Stimulated activated CD4-positive, alpha-beta T cell treated with anti-CD3 and anti-CD28 coated beads, Interleukin-12 subunit alpha, Interleukin-12 subunit beta, amount 100 ng/mL, for 48 hours (primary cell): ENCODE measurements around the gene SLC38A3.
"Not testable (repeated sequence)": the region's sequence is repeated elsewhere in the genome, so short reads cannot be mapped to it uniquely, and the experiment has no call there.

Experiments used
- DNase-seq, 3 donors: peaks; one replicate each; pipeline ENCODE4 v3.0.0-alpha.2; 2020; ENCODE audit warnings: low read depth in 2 of 3, low spot score in 1 of 3

Gene SLC38A3

GRCh38 chr3:50208677-50209344 is 3.7 kb downstream of the SLC38A3 start:
- DNase-seq: no peak

DNA sequence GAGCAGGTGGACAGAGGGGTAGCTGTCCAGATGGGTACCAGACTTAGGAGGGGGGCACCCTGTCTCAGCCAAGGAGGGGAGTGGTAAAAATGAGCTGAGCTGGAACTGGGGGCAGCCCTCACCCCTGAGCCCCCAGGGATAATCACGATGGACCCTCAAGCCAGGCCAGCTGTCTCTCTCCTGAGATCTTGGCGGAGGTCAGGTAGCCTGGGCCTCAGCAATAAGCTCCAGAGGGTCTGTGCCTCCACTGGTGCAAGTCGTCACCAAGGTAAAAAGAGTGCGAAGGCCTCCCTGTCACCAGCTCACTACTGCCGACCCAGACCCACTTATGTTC is 5.1 kb downstream of the SLC38A3 start:
- no peak for DNase-seq

- DNase-seq: no peak
Measured at GRCh38 chr3:50210510-50211367, 5.7 kb downstream of the SLC38A3 start.

- not testable (repeated sequence) for DNase-seq
Measured at GRCh38 chr3:50211368-50211717, 6.3 kb downstream of the SLC38A3 start.

GRCh38 chr3:50211930-50212329 is 6.9 kb downstream of the SLC38A3 start:
- DNase-seq: peak in 2 of 3 donors; percentile 31 to 36

DNA sequence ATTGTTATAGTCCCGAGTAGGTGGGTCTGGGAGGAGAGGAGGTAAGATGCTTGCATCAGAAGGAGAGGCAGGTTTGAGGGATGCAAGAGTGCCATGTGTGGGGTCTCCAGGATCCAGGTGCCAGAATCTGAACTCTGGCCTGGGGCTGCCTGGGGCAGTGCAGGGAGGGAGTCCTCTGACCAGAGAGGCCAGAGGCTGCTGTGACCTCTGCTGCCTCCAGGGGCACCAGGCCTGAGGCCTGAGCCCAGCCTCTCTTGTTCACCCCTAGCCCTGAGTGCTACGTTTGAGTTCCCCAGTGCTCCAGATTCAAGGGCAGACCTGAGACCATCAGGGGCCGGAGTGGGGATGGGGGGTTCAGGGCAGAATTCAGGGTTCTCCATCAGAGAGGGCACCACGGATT is 7.4 kb downstream of the SLC38A3 start:
- DNase-seq: no peak

- DNase-seq: no peak
Measured at GRCh38 chr3:50212971-50213370, 7.9 kb downstream of the SLC38A3 start.

GRCh38 chr3:50213373-50213772 is 8.3 kb downstream of the SLC38A3 start:
- DNase-seq: no peak

DNA sequence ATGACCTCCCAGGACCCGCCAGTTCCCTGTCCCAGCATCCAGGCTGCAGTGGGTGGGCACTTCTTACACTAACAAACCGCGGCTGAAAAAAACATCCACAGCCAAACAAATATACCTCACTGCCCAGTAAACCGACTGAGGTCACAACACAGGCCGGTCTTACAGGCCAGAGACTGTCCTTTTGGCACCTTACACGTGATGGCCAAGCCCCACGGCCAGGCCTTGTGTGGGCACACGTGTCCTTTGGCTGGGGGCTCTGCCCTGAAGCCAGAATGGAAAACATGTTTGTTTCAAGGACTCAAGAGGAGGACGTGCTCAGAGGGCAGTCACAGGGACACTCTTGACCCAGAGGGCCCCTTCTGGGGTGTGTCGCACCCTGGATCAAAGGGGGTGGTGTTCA is 9.8 kb downstream of the SLC38A3 start:
- no peak for DNase-seq

DNA sequence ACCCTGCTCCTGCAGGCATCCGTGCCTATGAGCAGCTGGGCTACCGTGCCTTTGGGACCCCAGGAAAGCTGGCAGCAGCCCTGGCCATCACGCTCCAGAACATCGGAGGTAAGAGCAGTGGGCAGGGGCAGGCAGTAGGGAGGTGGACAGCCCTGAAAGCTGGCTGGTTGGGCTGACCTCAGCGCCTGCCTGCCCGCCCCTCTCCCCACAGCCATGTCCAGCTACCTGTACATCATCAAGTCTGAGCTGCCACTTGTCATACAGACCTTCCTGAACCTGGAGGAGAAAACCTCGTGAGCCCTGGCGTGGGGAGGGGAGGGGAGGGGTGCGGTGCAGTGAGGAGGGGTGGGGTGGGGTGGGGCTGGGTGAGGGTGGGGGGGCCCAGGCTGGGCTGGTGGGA is 10.5 kb downstream of the SLC38A3 start:
- DNase-seq: no peak

- no peak for DNase-seq
Measured at GRCh38 chr3:50217681-50218080, 12.6 kb downstream of the SLC38A3 start.

- no peak for DNase-seq
Measured at GRCh38 chr3:50218448-50218847, 13.4 kb downstream of the SLC38A3 start.

GRCh38 chr3:50219285-50219684 is 14.2 kb downstream of the SLC38A3 start:
- DNase-seq: no peak

DNA sequence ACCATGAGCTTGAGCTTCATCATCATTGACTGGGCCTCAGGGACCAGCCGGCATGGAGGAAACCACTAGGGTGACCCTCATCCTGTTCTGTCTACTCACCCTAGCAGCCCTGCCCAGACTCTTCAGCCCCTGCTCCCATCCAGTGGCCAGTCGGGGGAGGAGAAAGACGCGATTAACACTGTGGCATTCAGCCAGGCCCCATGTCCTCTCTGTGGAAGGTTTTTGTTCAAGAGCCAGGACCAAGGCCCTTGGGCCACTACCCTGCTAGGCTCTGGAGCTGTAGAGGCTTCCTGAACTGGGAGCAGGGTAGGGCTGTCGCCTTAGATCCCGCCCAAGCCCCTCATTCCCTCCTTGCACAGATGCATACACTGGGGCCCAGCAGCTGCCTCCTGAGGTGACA is 15.0 kb downstream of the SLC38A3 start:
- no peak for DNase-seq

GRCh38 chr3:50221051-50221410 is 16.0 kb downstream of the SLC38A3 start:
- no peak for DNase-seq

DNA sequence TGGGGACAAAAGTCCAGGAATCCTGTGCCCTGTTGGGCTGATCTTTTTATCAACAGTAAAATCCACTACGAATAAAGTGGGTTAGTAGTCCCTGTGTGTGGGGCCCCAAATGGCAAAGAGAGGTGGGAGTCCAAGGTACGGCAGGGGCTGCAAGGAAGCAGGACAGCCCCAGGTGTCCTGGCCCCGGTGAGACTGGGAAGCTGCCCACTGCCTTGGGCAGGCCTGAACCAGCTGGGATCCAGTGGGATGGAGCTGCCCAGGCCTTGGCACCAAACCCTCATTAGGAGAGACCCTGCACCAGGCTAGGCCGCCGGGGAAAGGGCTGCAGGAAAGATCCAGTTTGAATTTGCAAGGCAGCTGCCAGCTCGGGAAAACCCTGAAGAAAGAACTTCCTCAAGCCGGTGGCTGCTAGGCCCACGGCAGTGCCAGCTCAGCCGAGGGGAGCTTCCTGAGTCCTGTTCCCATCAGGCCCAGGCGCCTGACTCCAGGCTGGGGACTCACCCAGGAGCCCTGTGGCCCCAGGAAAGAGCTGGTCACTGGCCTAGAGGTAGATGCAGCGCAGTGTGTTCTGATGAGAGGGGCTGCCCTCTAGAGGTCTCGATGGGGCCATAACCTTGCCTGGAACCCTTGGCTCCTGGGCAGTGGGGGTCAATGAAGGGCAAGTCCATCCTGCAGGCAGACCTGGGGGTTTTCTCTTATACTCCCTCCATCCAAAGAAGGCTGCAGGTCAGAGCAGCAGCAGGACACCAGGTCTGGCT is 16.5 kb downstream of the SLC38A3 start:
- no peak for DNase-seq

- DNase-seq: no peak
Measured at GRCh38 chr3:50222169-50222528, 17.1 kb downstream of the SLC38A3 start.

DNA sequence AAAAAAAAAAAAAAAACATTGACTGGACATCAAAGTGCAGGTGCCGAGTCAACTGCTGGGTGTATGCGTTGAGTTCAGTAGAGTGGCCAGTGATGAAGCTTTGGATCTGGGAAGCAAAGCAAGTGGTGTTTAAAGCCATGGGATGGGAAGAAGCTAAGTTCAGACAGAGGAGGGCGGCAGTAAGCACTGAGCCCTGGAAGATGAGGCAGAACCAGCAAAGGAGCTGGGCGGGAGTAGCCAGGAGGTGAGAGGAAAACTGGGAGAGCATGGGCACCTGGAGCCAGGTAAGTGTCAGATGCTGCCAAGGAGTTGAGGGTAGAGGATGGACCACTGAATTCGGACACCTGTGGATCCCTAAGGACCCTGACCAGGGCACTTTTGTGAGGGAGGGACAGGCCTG is 19.6 kb downstream of the SLC38A3 start:
- DNase-seq: no peak

DNA sequence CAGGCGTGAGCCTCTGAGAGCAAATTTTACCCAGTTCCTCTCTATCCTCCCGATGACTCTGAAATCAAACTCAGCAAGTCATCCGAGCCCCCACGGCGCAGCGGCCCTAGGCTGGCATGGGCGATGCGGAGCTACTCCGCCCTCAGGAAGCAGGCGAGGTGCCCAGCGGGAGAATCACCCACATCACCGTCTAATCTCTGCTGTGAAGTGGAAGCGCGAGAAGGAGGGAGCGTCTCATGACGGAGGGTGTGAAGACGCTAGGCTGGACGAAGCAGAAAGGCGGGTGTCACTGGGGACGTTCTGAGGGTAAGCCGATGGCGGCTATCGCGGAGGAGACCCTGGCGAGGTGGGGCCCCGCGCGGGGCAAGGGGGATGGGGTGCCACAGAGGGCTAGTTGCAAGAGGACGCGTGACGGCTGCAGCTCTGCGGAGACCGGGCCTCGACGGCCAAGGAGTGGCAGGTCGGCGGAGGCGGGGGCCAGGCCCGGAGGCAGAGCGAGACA is 21.9 kb downstream of the SLC38A3 start:
- peak in 1 of 3 donors; percentile 30 for DNase-seq

DNA sequence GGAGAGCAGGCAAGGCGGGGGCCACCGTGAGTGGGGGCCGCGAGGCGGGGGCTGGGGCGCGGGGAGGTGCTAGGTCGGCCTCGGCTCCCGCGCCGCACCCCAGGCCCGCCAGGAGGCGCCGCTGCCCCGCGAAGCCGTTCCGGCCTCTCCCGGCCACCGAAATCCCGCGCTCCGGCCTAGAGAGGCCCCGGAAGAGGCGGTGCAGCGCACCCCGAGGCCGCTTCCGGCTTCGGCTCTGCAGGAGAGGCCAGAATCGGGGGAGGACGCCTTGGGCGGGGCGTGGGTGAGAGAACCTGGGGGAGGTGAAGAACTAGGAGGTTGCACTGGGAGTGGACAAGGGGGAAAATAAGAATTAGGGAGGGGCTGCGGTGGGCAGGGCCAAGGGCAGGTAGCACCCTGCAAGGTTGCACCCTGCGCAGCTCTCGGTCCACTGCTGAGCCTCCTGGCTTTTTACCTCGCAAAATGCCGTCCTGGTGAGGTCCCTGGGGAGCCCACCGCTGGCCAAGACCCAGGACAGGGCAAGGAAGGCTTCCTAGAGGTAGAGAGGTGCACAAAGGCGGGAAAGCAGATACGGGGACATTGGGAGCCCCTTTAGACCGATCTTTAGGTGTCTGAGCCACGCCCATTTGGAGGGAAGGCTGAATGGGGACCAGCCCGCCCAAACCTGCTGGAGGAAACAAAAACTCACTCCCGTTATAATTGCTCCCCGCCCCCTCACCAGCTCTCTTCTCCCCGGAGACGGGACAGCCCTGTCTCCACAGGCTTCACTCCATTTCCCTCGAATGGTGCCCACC is 22.5 kb downstream of the SLC38A3 start:
- peak; percentile 77 to 89 (median 78) for DNase-seq

GRCh38 chr3:50228184-50228763 is 23.2 kb downstream of the SLC38A3 start:
- DNase-seq: not testable (repeated sequence)
